ENCODE data around the gene ADAMTS18. TPM values are rescaled to one million over a fixed set of nuclear protein-coding genes. Genes with fewer than 3 reads are reported as not detected.

The ADAMTS18 gene
- total RNA-seq, 2 donors from 2014 or later = not detected

GRCh38 chr16:77445324-77445723 is 10.5 kb upstream of the ADAMTS18 start:
- Mint-ChIP-seq H3K27ac (no peak overlapping the region), H3K9me3 (no peaks in the 10 kb centered on the region), H3K4me1 (no peaks in the 10 kb centered on the region), H3K27me3 (peaks cover 17% of the 10 kb centered on the region), H3K36me3 (ENCODE audit: low read depth) (no peaks in the 10 kb centered on the region), H3K4me3 (no peak overlapping the region)
- no peak for ATAC-seq (replicated peaks)

- Mint-ChIP-seq H3K4me3 (no peak overlapping the region), H3K36me3 (ENCODE audit: low read depth) (no peaks in the 10 kb centered on the region), H3K4me1 (no peaks in the 10 kb centered on the region), H3K27ac (no peak overlapping the region), H3K27me3 (peaks cover 15% of the 10 kb centered on the region), H3K9me3 (no peaks in the 10 kb centered on the region)
- ATAC-seq (replicated peaks) = no peak
Observed at GRCh38 chr16:77444147-77444460, 9.3 kb upstream of the ADAMTS18 start.

GRCh38 chr16:77443357-77444146 is 8.7 kb upstream of the ADAMTS18 start:
- no peaks in the 10 kb centered on the region for H3K9me3 Mint-ChIP-seq
- H3K4me3 Mint-ChIP-seq = no peak overlapping the region
- ATAC-seq (replicated peaks) = no peak
- no peak overlapping the region for H3K27ac Mint-ChIP-seq
- H3K27me3 Mint-ChIP-seq = peaks cover 14% of the 10 kb centered on the region
- no peaks in the 10 kb centered on the region for H3K36me3 Mint-ChIP-seq (ENCODE audit: low read depth)
- H3K4me1 Mint-ChIP-seq = no peaks in the 10 kb centered on the region

- no peaks in the 10 kb centered on the region for H3K36me3 Mint-ChIP-seq (ENCODE audit: low read depth)
- no peak for ATAC-seq (replicated peaks)
- no peaks in the 10 kb centered on the region for H3K4me1 Mint-ChIP-seq
- no peaks in the 10 kb centered on the region for H3K9me3 Mint-ChIP-seq
- peaks cover 14% of the 10 kb centered on the region for H3K27me3 Mint-ChIP-seq
- H3K27ac Mint-ChIP-seq = no peak overlapping the region
- H3K4me3 Mint-ChIP-seq = no peak overlapping the region
Observed at GRCh38 chr16:77442078-77442477, 7.2 kb upstream of the ADAMTS18 start.

- H3K4me1 Mint-ChIP-seq = no peaks in the 10 kb centered on the region
- no peak overlapping the region for H3K4me3 Mint-ChIP-seq
- H3K9me3 Mint-ChIP-seq = no peaks in the 10 kb centered on the region
- H3K27ac Mint-ChIP-seq = no peak overlapping the region
- ATAC-seq (replicated peaks) = no peak
- peaks cover 26% of the 10 kb centered on the region for H3K27me3 Mint-ChIP-seq
- no peaks in the 10 kb centered on the region for H3K36me3 Mint-ChIP-seq (ENCODE audit: low read depth)
Observed at GRCh38 chr16:77439106-77439505, 4.3 kb upstream of the ADAMTS18 start.

- no peak for ATAC-seq (replicated peaks)
- Mint-ChIP-seq H3K36me3 (ENCODE audit: low read depth) (no peaks in the 10 kb centered on the region), H3K27ac (no peak overlapping the region), H3K4me1 (no peaks in the 10 kb centered on the region), H3K9me3 (no peaks in the 10 kb centered on the region), H3K4me3 (no peak overlapping the region), H3K27me3 (peaks cover 30% of the 10 kb centered on the region)
Observed at GRCh38 chr16:77437859-77438258, 3.0 kb upstream of the ADAMTS18 start.

- no peak for ATAC-seq (replicated peaks)
- Mint-ChIP-seq H3K9me3 (no peaks in the 10 kb centered on the region), H3K27ac (no peak overlapping the region), H3K4me3 (no peak overlapping the region), H3K27me3 (peaks cover 32% of the 10 kb centered on the region), H3K4me1 (no peaks in the 10 kb centered on the region), H3K36me3 (ENCODE audit: low read depth) (no peaks in the 10 kb centered on the region)
Observed at GRCh38 chr16:77435272-77435820, 512 bp upstream of the ADAMTS18 start.

- Mint-ChIP-seq H3K9me3 (no peaks in the 10 kb centered on the region), H3K36me3 (ENCODE audit: low read depth) (no peaks in the 10 kb centered on the region), H3K4me1 (no peaks in the 10 kb centered on the region), H3K27me3 (peaks cover 33% of the 10 kb centered on the region), H3K27ac (no peak overlapping the region), H3K4me3 (no peak overlapping the region)
- no peak for ATAC-seq (replicated peaks)
Observed at GRCh38 chr16:77434022-77434529, 758 bp downstream of the ADAMTS18 start.

- ATAC-seq (replicated peaks) = no peak
- no peak overlapping the region for H3K4me3 Mint-ChIP-seq
- H3K36me3 Mint-ChIP-seq (ENCODE audit: low read depth) = no peaks in the 10 kb centered on the region
- H3K9me3 Mint-ChIP-seq = no peaks in the 10 kb centered on the region
- H3K27ac Mint-ChIP-seq = no peak overlapping the region
- H3K27me3 Mint-ChIP-seq = peaks cover 36% of the 10 kb centered on the region
- no peaks in the 10 kb centered on the region for H3K4me1 Mint-ChIP-seq
Observed at GRCh38 chr16:77433146-77433545, 1.7 kb downstream of the ADAMTS18 start.

- no peak for ATAC-seq (replicated peaks)
- H3K27me3 Mint-ChIP-seq = peaks cover 36% of the 10 kb centered on the region
Observed at GRCh38 chr16:77432264-77432663, 2.6 kb downstream of the ADAMTS18 start.

GRCh38 chr16:77430787-77431585 is 3.8 kb downstream of the ADAMTS18 start:
- no peak for ATAC-seq (replicated peaks)
- H3K9me3 Mint-ChIP-seq = no peaks in the 10 kb centered on the region
- no peaks in the 10 kb centered on the region for H3K4me1 Mint-ChIP-seq
- H3K27ac Mint-ChIP-seq = no peak overlapping the region
- H3K36me3 Mint-ChIP-seq (ENCODE audit: low read depth) = no peaks in the 10 kb centered on the region
- peaks cover 32% of the 10 kb centered on the region for H3K27me3 Mint-ChIP-seq
- no peak overlapping the region for H3K4me3 Mint-ChIP-seq

More at GRCh38 chr16:77432264-77432663, 2.6 kb downstream of the ADAMTS18 start:
- Mint-ChIP-seq H3K4me3 (no peak overlapping the region), H3K9me3 (no peaks in the 10 kb centered on the region), H3K4me1 (no peaks in the 10 kb centered on the region), H3K36me3 (ENCODE audit: low read depth) (no peaks in the 10 kb centered on the region), H3K27ac (no peak overlapping the region)

- Mint-ChIP-seq H3K27ac (no peak overlapping the region), H3K4me1 (no peaks in the 10 kb centered on the region), H3K4me3 (no peak overlapping the region), H3K36me3 (ENCODE audit: low read depth) (no peaks in the 10 kb centered on the region), H3K9me3 (no peaks in the 10 kb centered on the region), H3K27me3 (peaks cover 26% of the 10 kb centered on the region)
- ATAC-seq (replicated peaks) = no peak
Observed at GRCh38 chr16:77430360-77430759, 4.5 kb downstream of the ADAMTS18 start.

- Mint-ChIP-seq H3K36me3 (ENCODE audit: low read depth) (no peaks in the 10 kb centered on the region), H3K4me3 (no peak overlapping the region), H3K27ac (no peak overlapping the region), H3K27me3 (peaks cover 16% of the 10 kb centered on the region), H3K4me1 (no peaks in the 10 kb centered on the region), H3K9me3 (no peaks in the 10 kb centered on the region)
- ATAC-seq (replicated peaks) = no peak
Observed at GRCh38 chr16:77424871-77425604, 9.8 kb downstream of the ADAMTS18 start.

- no peak for ATAC-seq (replicated peaks)
- Mint-ChIP-seq H3K4me3 (no peak overlapping the region), H3K9me3 (no peaks in the 10 kb centered on the region), H3K4me1 (no peaks in the 10 kb centered on the region), H3K36me3 (ENCODE audit: low read depth) (no peaks in the 10 kb centered on the region), H3K27ac (no peak overlapping the region), H3K27me3 (peaks cover 18% of the 10 kb centered on the region)
Observed at GRCh38 chr16:77422196-77422784, 12.5 kb downstream of the ADAMTS18 start.
